Activated CD4-positive, alpha-beta T cell treated with anti-CD3 and anti-CD28 coated beads for 1 hour (primary cell): ENCODE data around the gene MROH2A.
"Not testable (repeated sequence)": the region's sequence is repeated elsewhere in the genome, so short reads cannot be mapped to it uniquely, and the experiment has no call there.

Source experiments
- DNase-seq: peaks from one replicate; pipeline ENCODE4 v3.0.0-alpha.2; 2020

MROH2A gene

DNA sequence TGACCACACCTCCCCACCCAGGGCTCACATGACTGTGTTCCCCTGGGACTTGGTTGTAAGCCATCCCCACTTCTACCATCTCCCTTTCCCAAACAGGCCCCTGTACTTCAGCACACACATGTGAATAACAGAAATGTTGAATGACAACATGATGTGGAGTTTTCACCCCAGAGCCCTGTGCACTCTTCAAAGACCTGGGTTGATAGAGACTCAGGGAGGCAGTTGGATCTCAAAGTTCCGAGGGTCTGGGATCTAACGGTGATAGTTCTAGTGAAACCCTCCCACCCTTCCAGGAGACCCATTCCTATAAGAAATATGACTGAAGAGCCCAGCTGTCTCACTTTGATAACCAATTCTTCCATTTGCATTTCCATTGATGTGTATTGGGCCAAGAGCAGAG lies at the start of gene MROH2A:
Gene MROH2A, plus strand, starts transcription at position 301 of the 400 bp plus-strand sequence. CDS start 1,029 bp downstream, outside the sequence.
- no peak for DNase-seq

GRCh38 chr2:233728723-233729301 lies 49.3 kb upstream of the MROH2A start, which contains the start of gene UGT1A3:
Gene UGT1A3, plus strand, starts transcription at chr2:233729042. Its CDS starts 85 bp downstream, at chr2:233729127.
- no peak for DNase-seq

DNA sequence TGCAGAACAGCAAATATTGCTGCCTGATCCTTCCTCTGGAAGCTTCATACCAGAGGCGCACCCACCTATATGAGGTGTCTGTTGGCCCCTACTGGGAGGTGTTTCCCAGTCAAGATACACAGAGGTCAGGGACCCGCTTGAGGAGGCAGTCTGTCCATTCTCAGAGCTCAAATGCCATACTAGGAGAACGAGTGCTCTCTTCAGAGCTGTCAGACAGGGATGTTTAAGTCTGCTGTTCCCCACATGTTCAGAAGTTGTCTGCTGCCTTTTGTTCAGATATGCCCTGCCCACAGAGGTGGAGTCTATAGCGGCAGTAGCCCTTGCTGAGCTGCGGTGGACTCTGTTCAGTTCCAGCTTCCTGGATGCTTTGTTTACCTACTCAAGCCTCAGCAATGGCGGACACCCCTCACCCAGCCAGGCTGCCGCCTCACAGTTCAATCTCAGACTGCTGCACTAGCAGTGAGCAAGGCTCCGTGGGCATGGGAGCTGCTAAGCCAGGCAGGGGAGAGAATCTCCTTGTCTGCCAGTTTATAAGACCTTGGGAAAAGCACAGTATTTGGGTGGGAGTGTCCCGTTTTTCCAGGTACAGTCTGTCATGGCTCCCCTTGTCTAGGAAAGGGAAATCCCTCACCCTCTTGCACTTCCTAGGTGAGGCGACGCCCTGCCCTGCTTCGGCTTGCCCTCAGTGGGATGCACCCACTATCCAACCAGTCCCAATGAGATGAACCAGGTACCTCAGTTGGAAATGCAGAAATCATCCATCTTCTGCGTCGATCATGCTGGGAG lies 41.1 kb upstream of the MROH2A start:
- not testable (repeated sequence) for DNase-seq

DNA sequence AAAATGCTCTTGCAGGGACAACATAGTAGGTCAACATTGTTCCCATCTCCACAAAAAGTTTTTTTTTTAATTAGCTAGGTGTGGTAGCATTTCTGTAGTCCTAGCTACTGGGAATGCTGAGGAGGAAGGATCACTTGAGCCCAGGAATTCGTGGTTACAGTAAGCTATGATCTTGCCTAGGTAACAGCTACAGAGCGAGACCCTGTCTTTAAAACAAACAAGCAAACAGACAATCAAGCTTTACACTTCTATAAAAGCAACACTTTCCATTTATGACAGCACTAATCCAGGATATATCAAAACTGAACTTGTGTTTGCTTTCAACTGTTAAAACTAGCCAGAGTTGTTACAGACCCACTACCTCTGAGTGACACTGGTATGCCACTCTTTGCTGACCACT lies 37.3 kb upstream of the MROH2A start:
- DNase-seq, result no peak

- DNase-seq, result no peak
Measured at GRCh38 chr2:233743464-233744259, 34.5 kb upstream of the MROH2A start.

DNA sequence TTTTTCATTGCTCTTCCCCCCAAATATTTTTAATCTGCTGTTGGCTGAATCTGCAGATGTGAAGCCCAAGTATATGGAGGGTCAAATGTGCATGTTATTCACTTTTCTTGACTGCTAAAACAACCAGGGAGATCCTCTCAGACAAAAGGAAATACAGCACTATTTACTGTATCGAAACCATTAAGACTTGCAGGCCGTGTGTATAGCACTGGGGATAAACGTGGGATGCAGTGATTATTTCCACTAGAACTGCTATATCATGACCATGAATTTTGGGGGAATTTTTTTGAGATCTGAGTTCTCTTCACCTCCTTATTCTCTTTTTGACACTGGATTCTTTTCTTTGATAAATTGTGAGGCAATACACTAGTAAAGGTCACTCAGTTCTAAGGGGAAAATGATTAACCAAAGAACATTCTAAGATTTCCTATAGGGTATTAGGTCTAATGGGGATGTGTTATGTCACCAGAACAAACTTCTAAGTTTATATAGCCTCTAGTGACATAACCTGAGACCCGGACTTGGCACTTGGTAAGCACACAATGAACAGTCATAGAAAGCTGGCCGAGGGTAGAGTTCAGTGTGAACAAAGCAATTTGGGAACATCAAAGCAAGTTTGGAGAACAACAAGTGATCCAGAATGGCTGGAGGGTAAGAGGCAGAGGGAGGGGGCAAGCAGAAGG lies 32.9 kb upstream of the MROH2A start:
- DNase-seq, result no peak

- not testable (repeated sequence) for DNase-seq
Measured at GRCh38 chr2:233745838-233746237, 32.3 kb upstream of the MROH2A start.

DNA sequence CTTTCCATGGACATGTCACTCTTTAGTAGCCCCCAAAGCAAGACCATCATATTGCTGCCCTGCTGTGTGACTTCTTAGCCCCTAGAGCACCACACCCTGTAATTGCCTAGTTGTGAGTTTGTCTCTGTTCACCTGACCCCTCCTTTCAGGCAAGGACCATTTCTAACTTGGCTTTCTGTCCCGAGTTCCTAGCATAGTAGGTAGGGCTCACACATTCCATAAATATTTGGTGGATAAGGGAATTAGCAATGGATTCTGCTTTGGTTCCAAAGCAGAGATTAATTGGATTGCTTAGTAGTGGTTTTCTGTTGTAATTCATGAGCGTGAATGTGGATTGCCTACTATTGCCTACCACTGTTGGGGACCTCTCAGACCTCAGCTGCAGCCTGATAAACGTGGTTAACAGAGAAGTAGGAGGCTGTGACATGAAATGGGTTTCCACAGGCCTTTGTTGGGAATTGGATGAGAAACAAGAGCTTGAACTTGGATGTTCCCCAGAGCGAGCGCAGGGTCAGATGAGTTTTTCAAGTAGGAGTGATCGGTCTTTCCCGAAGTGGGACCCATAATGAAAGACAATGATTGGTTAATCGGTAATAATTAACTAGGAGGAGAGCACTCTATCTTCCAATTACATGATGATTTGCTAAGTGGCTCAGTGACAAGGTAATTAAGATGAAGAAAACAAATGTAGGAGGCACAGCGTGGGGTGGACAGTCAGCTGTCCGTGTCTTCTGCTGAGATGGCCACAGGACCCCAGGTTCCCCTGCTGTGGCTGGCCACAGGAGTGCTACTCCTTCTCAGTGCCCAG lies 31.5 kb upstream of the MROH2A start:
- DNase-seq, result no peak

DNA sequence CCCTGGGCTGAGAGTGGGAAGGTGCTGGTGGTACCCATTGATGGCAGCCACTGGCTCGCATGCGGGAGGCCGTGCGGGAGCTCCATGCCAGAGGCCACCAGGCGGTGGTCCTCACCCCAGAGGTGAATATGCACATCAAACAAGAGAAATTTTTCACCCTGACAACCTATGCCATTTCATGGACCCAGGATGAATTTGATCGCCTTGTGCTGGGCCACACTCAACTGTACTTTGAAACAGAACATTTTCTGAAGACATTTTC lies 30.9 kb upstream of the MROH2A start:
- DNase-seq, result no peak

DNA sequence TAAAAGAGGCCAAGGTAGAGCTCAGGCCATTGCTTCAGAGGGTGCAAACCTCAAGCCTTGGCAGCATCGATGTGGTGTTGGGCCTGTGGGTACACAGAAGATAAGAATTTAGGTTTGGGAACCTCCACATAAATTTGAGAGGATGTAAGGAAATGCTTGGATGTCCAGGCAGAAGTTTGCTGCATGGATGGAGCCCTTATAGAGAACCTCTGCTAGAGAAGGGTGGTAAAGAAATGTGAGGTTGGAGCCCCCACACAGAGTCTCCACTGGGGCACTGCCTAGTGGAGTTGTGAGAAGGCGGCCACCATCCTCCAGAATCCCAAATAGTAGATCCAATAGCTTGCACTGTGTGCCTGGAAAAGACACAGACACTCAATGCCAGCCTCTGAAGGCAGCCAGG lies 27.4 kb upstream of the MROH2A start:
- not testable (repeated sequence) for DNase-seq

DNA sequence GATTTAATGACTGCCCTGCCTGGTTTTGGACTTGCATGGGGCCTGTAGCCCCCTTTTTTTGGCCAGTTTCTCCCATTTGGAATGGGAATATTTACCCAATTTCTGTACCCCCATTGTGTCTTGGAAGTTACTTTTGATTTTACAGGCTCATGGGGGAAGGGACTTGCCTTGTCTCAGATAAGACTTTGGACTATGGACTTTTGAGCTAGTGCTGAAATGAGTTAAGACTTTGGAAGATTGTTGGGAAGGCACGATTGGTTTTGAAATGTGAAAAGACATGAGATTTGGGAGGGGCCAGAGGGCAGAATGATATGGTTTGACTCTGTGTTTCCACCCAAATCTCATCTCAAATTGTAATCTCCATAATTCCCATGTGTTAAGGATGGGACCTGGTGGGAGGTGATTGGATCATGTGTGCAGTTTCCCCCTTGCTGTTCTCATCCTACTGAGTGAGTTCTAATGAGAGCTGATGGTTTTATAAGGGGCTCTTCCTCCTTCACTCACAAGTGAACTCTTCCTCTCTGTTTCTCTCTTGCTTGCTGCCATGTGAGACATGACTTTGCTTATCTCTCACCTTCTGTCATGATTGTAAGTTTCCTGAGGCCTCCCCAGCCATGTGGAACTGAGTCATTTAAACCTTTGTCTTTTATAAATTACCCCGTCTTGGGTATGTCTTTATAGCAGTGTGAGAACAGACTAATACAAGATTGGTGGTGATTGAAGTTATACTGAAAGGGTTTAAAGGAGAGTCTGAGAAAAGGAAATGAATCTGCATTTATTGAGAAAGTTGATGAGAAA lies 26.7 kb upstream of the MROH2A start:
- not testable (repeated sequence) for DNase-seq

DNA sequence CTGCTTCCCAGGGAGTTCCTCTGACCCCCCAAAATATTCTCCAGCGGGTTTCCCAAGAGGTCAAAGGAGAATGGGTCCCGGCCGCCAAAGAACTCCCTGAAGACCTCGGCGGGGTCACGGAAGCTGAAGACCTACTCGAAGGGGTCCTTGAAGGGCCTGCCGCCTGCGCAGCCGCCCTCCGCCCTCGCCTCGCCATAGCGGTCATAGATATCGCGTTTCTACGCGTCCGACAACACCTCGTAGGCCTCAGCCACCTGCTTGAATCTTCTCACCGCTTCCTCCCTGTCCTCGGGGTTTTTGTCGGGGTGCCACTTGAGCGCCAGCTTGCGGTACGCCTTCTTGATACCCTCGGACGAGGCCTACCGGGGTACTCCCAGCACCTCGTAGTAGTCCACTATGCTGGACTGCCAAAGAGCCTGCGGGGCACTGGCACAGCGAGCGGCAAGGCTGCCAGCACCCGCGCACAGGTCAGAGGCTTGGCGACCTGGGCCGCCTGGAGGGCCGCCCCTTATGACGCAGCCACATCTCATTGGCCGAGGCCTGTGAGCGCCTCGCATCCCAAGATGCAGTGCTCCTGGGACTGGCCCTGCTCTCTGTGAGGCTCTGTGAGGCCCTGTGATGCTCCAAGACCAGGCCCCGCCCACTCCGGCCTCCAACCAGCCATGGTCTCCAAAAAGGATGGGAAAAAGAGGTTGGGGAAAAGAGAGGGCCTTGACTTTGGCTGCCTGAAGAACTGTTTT lies 23.1 kb upstream of the MROH2A start:
- DNase-seq, result no peak

DNA sequence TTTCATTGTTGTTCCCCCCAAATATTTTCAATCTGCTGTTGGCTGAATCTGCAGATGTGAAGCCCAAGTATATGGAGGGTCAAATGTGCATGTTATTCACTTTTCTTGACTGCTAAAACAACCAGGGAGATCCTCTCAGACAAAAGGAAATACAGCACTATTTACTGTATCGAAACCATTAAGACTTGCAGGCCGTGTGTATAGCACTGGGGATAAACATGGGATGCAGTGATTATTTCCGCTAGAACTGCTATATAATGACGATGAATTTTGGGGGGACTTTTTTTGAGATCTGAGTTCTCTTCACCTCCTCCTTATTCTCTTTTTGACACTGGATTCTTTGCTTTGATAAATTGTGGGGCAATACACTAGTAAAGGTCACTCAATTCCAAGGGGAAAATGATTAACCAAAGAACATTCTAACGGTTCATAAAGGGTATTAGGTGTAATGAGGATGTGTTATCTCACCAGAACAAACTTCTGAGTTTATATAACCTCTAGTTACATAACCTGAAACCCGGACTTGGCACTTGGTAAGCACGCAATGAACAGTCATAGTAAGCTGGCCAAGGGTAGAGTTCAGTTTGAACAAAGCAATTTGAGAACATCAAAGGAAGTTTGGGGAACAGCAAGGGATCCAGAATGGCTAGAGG lies 21.6 kb upstream of the MROH2A start:
- DNase-seq, result no peak

GRCh38 chr2:233758141-233758540 lies 20.0 kb upstream of the MROH2A start:
- no peak for DNase-seq

- no peak for DNase-seq
Measured at GRCh38 chr2:233758849-233759248, 19.3 kb upstream of the MROH2A start.

- no peak for DNase-seq
Measured at GRCh38 chr2:233760043-233760442, 18.1 kb upstream of the MROH2A start, which contains the start of gene UGT1A1. Gene UGT1A1, plus strand, starts transcription at chr2:233760270. Its CDS starts 18 bp downstream, at chr2:233760288.

DNA sequence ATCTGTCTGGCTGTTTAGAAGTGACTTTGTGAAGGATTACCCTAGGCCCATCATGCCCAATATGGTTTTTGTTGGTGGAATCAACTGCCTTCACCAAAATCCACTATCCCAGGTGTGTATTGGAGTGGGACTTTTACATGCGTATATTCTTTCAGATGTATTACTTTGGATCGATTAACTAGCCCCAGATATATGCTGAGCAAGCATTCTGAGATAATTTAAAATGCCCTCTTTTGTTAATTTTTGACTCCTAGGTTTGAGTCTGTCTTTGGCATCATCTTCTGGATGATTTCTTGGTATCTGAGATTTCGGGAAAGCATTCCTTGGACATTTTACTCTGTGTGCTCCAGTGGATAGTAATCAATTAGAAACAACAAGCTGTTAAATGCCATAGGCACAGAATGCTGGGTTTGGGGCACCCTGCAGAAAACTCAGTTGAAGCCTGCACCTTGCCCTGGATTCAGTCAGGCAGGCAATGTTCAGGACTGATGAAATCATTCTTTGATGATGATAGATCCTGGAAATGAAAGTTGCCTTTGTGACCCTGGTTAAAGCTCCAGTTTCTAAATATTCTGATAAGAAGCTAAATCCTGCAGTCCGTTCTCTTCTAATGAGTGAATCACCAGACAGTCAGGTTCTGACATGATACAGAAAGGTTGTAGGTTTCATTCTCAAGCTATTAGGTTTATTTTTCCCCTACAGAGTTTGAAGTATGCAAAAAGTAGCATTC lies 16.9 kb upstream of the MROH2A start:
- DNase-seq, result no peak

- DNase-seq, result no peak
Measured at GRCh38 chr2:233764264-233764663, 13.9 kb upstream of the MROH2A start.

DNA sequence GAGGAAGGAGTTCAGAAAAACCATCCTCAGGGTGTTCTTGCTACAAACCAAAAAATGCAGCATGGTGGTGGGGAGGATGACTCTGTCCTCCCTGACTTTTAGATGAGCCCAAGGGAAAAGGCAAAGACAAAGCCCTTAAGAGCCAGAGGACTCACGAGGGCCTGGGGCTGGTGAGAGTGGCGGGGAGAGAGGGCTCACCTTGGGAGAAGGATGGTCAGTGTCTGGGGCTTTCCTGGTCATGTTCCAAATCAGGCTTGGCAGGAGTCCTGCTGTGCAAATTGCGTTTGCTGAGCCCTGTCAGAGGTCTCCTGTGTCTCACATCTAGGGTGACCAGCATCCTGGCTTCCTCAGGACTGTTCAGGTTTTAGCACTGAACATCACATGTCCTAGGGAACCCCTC lies 13.4 kb upstream of the MROH2A start:
- no peak for DNase-seq
